GM10847 (cell line): ENCODE measurements around the gene ZNF771.

Experiments used
- POLR2A ChIP-seq: IDR thresholded peaks from 2 replicates; pipeline ENCODE4 v1.6.1; 2011; ENCODE audit not compliant: insufficient read length; ENCODE audit errors: extremely low read depth

Gene ZNF771

DNA sequence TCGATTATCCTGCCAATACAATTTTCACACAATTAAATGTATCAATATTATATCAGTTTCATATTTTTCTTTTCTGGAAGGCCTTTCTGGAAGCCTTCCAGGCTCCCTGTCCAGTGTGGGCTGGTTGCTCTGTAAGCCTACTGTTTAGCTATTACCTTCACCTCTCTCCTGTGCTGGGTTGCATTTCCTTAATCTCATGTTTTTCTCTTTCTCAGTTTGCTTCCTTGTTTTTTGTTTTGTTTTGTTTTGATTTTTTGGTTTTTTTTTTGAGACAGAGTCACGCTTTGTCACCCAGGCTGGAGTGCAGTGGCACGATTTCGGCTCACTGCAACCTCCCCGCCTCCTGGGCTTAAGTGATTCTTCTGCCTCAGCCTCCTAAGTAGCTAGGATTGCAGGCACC, 31.4 kb downstream of the ZNF771 start:
- no peak for TF ChIP-seq POLR2A

DNA sequence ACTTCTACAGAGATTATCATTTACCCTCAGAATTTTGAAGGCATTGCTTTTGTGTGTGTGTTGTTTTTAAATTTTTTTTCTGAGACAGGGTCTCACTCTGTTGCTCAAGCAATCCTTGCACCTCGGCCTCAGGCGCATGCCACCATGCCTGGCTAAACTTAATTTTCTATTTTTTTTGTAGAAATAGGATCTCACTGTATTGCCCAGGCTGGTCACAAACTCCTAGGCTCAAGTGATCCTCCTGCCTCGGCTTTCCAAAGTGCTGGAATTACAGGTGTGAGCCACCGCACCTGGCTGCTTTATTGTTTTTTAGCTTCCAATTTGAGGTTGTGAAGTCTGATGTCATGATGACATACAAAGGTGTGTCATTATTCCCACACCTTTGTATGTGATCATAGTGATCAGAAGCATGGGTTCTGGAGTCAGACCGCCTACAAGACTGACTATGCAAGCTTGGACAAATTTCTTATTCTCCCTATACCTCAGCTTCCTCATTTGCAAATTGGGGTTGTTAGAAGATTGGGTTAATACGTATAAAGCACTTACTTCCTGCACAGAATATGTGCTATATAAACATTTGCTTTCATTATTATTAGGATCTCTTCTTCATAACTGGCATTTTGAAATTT, 32.4 kb downstream of the ZNF771 start:
- TF ChIP-seq POLR2A = no peak

GRCh38 chr16:30443631-30444030, 36.2 kb downstream of the ZNF771 start:
- no peak for TF ChIP-seq POLR2A

GRCh38 chr16:30444231-30445148, 37.1 kb downstream of the ZNF771 start:
- no peak for TF ChIP-seq POLR2A

- TF ChIP-seq POLR2A = no peak
Measured at GRCh38 chr16:30445149-30445407, 37.7 kb downstream of the ZNF771 start.

- TF ChIP-seq POLR2A = peak; percentile 78
Measured at GRCh38 chr16:30445408-30446202, 38.2 kb downstream of the ZNF771 start, which contains the start of gene SEPHS2. Gene SEPHS2, minus strand, starts transcription at chr16:30445874. Its CDS starts 147 bp downstream, at chr16:30445727.

DNA sequence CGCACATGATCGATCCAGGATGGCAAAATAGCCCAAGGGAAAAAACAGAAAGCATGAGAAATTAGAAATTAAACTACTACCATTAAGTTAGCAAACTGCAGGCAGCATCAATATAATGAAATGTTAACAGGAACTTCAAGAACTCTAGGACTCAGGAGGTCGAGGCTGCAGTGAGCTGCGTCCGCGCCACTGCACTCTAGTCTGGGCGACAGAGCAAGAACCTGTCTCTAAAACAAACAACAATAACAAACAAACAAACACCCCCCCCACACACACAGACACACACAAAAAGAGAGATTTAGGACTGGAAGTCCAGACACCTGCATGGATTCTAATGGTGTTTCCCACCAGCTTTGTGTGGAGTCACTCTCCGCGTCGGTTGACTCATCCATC, 38.8 kb downstream of the ZNF771 start:
- no peak for TF ChIP-seq POLR2A

- no peak for TF ChIP-seq POLR2A
Measured at GRCh38 chr16:30447512-30448226, 40.3 kb downstream of the ZNF771 start.

- TF ChIP-seq POLR2A = no peak
Measured at GRCh38 chr16:30449116-30449435, 41.7 kb downstream of the ZNF771 start.

DNA sequence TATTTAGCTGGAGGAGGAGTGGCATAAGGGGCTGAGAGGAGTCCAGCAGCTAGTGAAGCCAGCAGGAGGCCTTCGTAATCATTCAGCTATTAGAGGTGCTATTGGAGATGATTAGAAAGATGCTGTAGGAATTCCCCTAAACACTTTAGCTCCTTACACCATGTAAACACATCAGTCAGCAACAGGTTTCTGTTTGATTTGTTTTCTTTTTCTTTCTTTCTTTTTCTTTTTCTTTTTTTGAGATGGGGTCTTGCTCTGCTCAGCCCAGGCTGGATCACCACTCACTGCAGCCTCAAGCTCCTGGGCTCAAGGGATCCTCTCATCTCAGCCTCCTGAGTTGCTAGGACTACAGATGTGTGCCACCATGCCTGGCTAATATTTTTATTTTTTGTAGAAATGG, 48.9 kb downstream of the ZNF771 start:
- no peak for TF ChIP-seq POLR2A

- no peak for TF ChIP-seq POLR2A
Measured at GRCh38 chr16:30457256-30457655, 49.9 kb downstream of the ZNF771 start.

DNA sequence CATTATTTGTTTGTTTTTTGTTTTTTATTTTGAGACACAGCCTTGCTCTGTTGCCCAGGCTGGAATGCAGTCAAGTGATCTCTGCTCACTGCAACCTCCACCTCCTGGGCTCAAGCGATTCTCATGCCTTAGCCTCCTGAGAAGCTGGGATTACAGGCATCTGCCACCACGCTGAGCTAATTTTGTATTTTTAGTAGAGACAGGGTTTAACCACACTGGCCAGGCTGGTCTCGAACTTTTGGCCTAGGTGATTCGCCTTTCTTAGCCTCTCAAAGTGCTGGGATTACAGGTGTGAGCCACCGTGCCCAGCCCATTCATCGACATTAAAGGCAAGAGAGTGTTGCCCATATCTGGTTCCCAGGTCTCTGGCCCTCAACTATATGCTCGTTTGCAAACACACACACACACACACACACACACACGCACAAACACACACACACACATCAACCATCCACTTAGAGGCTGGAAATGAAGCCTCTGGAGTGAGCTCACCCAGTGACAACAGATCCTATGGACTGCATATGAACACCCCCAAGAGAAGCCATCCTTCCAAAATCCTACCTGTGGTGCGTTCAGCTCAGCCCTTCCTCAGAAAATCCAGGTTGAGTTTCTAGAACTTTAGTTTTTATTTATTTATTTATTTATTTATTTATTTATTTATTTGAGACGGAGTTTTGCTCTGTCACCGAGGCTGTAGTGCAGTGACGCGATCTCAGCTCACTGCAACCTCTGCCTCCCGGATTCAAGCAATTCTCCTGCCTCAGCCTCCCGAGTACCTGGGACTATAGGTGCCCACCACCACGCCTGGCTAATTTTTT, 50.5 kb downstream of the ZNF771 start:
- no peak for TF ChIP-seq POLR2A

GRCh38 chr16:30458561-30459394, 51.4 kb downstream of the ZNF771 start:
- TF ChIP-seq POLR2A = peak; percentile 57

DNA sequence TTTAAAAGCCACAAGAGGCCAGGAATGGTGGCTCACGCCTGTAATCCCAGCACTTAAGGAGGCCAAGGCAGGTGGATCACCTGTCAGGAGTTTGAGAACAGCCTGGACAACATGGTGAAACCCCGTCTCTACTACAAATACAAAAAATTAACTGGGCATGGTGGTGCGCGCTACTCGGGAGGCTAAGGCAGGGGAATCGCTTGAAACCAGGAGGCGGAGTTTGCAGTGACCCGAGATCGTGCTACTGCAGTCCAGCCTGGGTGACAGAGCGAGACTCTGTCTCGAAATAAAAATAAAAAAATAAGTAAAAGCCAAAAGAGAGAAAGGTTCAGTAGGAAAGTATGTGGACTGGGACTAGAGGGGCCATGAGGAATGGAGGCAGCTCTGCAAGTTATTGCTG, 52.0 kb downstream of the ZNF771 start:
- no peak for TF ChIP-seq POLR2A
